ENCODE measurements around the gene TMED4. TPM values are rescaled to one million over a fixed set of nuclear protein-coding genes. Genes with fewer than 3 reads are reported as not detected.

Gene TMED4
- total and polyA plus RNA-seq, 2 of the 13 experiments (the other 11 are each of a cell fraction or from before 2014, with no cell fraction given) = 81.4 to 109 TPM

- TF ChIP-seq NR2C2 (CRISPR knock-in tag; IDR thresholded peaks at IDR 0.05; ENCODE audit: borderline replicate concordance) (no peak; the same call in 1 of the 2 replicates), RARA (CRISPR knock-in tag; IDR thresholded peaks at IDR 0.05) (peak; percentile 72), REPIN1 (CRISPR knock-in tag; IDR thresholded peaks at IDR 0.05; ENCODE audit: borderline replicate concordance, low read depth) (peak; percentile 65; the same call in 1 of the 2 replicates), ZNF570 (CRISPR knock-in tag; IDR thresholded peaks at IDR 0.05; ENCODE audit: borderline replicate concordance) (no peak), SETDB1 (CRISPR knock-in tag; IDR thresholded peaks at IDR 0.05; ENCODE audit: borderline replicate concordance) (no peak), XRCC5 (optimal IDR thresholded peaks at IDR 0.05; ENCODE audit: low read length) (peak; percentile 44), ZMAT3 (CRISPR knock-in tag; conservative IDR thresholded peaks at IDR 0.05) (no peak), ZBTB38 (CRISPR knock-in tag; IDR thresholded peaks at IDR 0.05) (no peak), SMAD9 (CRISPR knock-in tag; IDR thresholded peaks at IDR 0.05) (no peak), LCORL (IDR thresholded peaks at IDR 0.05) (0 out of 2 replicates have a peak, but pooled peaks have one; percentile 35), LCORL (CRISPR knock-in tag; IDR thresholded peaks at IDR 0.05) (peak; percentile 88), ZNF468 (CRISPR knock-in tag; IDR thresholded peaks at IDR 0.05) (no peak), ZNF646 (CRISPR knock-in tag; IDR thresholded peaks at IDR 0.05) (no peak), MBD4 (IDR thresholded peaks at IDR 0.05; ENCODE audit: borderline replicate concordance, low read length) (no peak), AKNA (CRISPR knock-in tag; IDR thresholded peaks at IDR 0.05; ENCODE audit: borderline replicate concordance) (no peak), ZNF44 (CRISPR knock-in tag; IDR thresholded peaks at IDR 0.05) (no peak), ZNF672 (CRISPR knock-in tag; IDR thresholded peaks at IDR 0.05) (no peak), ZMAT5 (CRISPR knock-in tag; IDR thresholded peaks at IDR 0.05; ENCODE audit: borderline replicate concordance, low read depth) (no peak), AHR (CRISPR knock-in tag; IDR thresholded peaks at IDR 0.05) (no peak)
These were observed 19.9 kb downstream of the TMED4 start (continued) for GRCh38 chr7:44561962-44562621.
